Memory B cell (primary cell): ENCODE data around the gene LCE3B.

Experiments
- ATAC-seq: fragments of 150-1000 bp; cut with Tn5 transposase; 2 replicates; pipeline ENCODE4 v1.10.0; 2021; ENCODE audit warnings: low read depth, mild to moderate bottlenecking, moderate library complexity
- DNase-seq, 2 donors: peaks; one replicate each; pipeline ENCODE4 v3.0.0; 2022; ENCODE audit warnings: low spot score in 2 of 2
- H3K27ac Mint-ChIP-seq: one replicate; pipeline ENCODE4 v1.8.0; 2022; ENCODE audit warnings: mild to moderate bottlenecking, moderate library complexity, mixed read lengths
- H3K27me3 Mint-ChIP-seq: one replicate; pipeline ENCODE4 v1.8.0; 2022; ENCODE audit warnings: mixed read lengths
- H3K36me3 Mint-ChIP-seq: one replicate; pipeline ENCODE4 v1.8.0; 2022; ENCODE audit warnings: mild to moderate bottlenecking, mixed read lengths
- H3K4me1 Mint-ChIP-seq: one replicate; pipeline ENCODE4 v1.8.0; 2022; ENCODE audit warnings: mixed read lengths
- H3K4me3 Mint-ChIP-seq: one replicate; pipeline ENCODE4 v1.8.0; 2022; ENCODE audit warnings: mild to moderate bottlenecking, moderate library complexity, mixed read lengths
- H3K9me3 Mint-ChIP-seq: one replicate; pipeline ENCODE4 v1.8.0; 2022; ENCODE audit warnings: mixed read lengths

LCE3B gene

GRCh38 chr1:152626744-152627143 is 13.1 kb downstream of the LCE3B start:
- Mint-ChIP-seq H3K27me3 (peaks cover 32% of the 10 kb centered on the region), H3K36me3 (no peaks in the 10 kb centered on the region), H3K9me3 (peaks cover 2% of the 10 kb centered on the region), H3K4me1 (no peaks in the 10 kb centered on the region), H3K4me3 (no peak overlapping the region), H3K27ac (no peak overlapping the region)
- DNase-seq = no peak
- ATAC-seq = no peak

DNA sequence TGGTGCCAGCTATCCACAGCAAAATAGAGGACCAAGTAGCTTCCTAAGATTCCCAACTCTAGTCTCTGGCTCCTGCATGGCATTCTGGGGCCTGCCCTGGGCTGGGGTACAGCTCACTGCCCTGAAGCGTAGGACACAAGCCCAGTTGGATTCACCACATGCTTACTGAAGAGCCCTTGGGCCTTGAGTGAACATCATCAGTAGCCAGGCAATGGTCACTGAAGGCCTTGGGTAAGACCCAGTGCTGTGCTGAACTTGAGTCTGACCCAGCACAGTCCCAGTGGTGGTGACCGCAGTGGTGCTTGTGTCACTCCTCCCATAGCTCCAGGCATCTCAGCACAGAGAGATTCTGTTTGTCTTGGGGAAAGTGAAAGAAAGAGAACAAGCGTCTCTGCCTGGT is 17.0 kb downstream of the LCE3B start:
- ATAC-seq = no peak
- Mint-ChIP-seq H3K4me3 (no peak overlapping the region), H3K27me3 (peaks cover 15% of the 10 kb centered on the region), H3K36me3 (no peaks in the 10 kb centered on the region), H3K9me3 (peaks cover 9% of the 10 kb centered on the region), H3K4me1 (no peaks in the 10 kb centered on the region), H3K27ac (no peak overlapping the region)
- DNase-seq = no peak

- H3K4me3 Mint-ChIP-seq = no peak overlapping the region
- ATAC-seq (no peak), DNase-seq (no peak)
- H3K27me3 Mint-ChIP-seq = peaks cover 2% of the 10 kb centered on the region
- peaks cover 10% of the 10 kb centered on the region for H3K9me3 Mint-ChIP-seq
- H3K36me3 Mint-ChIP-seq = no peaks in the 10 kb centered on the region
- H3K27ac Mint-ChIP-seq = no peak overlapping the region
- no peaks in the 10 kb centered on the region for H3K4me1 Mint-ChIP-seq
Observed at GRCh38 chr1:152640351-152640750, 26.7 kb downstream of the LCE3B start.

DNA sequence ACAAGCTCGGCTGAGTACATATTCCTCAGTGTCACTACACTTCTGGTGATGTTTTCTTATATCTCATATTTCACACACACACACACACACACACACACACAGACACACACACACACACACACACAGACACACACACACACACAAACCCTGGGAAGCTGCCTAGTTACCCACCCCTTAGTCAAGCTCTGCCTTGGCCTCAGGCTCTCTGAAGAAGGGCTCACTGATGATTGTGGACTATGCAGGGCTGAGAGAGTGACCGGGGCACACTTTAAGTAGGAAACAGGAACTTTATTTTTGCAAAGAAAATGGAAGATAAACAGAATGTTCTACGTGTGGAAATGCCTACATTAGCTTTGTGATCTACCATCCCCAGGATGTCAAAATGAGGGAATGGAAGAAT is 30.3 kb downstream of the LCE3B start:
- no peak for ATAC-seq
- no peak overlapping the region for H3K4me3 Mint-ChIP-seq

DNA sequence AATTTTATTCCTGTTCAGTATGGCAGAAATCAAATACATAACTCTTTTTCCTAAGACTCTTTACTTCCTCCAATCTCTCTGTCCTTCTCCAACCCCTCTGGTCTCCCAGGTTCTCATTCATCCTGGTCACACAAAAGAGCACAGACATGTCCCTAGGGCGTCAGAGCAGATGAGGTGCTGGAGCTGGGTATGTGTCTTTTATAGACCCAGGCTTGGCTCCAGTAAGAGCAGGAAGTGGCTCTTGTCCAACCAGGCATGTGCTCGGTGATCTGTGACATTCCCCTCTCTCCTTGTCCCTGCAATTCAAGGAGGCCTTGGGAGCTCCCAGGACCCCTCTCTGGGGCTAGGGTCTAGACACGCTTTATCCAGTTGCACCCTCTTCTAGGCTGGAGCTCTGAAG is 31.5 kb downstream of the LCE3B start:
- Mint-ChIP-seq H3K27me3 (peaks cover 7% of the 10 kb centered on the region), H3K36me3 (no peaks in the 10 kb centered on the region), H3K4me3 (no peak overlapping the region), H3K27ac (no peak overlapping the region), H3K9me3 (no peaks in the 10 kb centered on the region), H3K4me1 (no peaks in the 10 kb centered on the region)
- ATAC-seq = no peak
- DNase-seq = no peak

More for the DNA sequence above, 30.3 kb downstream of the LCE3B start:
- H3K27me3 Mint-ChIP-seq = peaks cover 4% of the 10 kb centered on the region
- DNase-seq = no peak
- no peaks in the 10 kb centered on the region for H3K36me3 Mint-ChIP-seq
- H3K4me1 Mint-ChIP-seq = no peaks in the 10 kb centered on the region
- H3K9me3 Mint-ChIP-seq = peaks cover 4% of the 10 kb centered on the region
- no peak overlapping the region for H3K27ac Mint-ChIP-seq

GRCh38 chr1:152646656-152647055 is 33.0 kb downstream of the LCE3B start:
- no peaks in the 10 kb centered on the region for H3K9me3 Mint-ChIP-seq
- H3K36me3 Mint-ChIP-seq = no peaks in the 10 kb centered on the region
- DNase-seq (no peak), ATAC-seq (no peak)
- no peak overlapping the region for H3K27ac Mint-ChIP-seq
- no peaks in the 10 kb centered on the region for H3K4me1 Mint-ChIP-seq
- H3K27me3 Mint-ChIP-seq = peaks cover 7% of the 10 kb centered on the region
- H3K4me3 Mint-ChIP-seq = no peak overlapping the region

GRCh38 chr1:152654110-152654509 is 40.5 kb downstream of the LCE3B start:
- Mint-ChIP-seq H3K4me1 (peaks cover 3% of the 10 kb centered on the region), H3K36me3 (no peaks in the 10 kb centered on the region), H3K4me3 (no peak overlapping the region), H3K9me3 (no peaks in the 10 kb centered on the region), H3K27me3 (peaks cover 10% of the 10 kb centered on the region), H3K27ac (no peak overlapping the region)
- no peak for ATAC-seq
- DNase-seq = peak in 1 of 2 donors; percentile 14

DNA sequence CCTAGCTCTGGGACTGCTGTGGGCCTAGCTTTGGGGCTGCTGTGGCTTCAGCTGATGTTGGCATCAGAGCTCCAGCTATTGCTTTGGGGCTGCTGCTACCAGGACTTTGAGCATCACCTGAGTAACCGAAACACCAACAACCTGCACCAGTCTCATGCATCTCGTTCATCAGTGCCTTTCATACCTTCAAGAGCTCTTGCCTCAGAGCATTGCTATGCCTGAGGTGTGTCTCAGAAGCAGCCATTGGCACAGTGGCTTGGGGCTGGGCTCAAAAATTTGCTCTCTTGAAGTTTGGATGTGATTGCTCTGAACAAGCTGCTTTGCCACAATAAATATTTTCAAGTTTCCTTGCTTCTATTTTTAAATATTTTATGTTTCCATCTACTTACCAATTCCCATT is 42.8 kb downstream of the LCE3B start:
- Mint-ChIP-seq H3K27me3 (peaks cover 8% of the 10 kb centered on the region), H3K4me1 (peaks cover 3% of the 10 kb centered on the region), H3K36me3 (no peaks in the 10 kb centered on the region), H3K9me3 (no peaks in the 10 kb centered on the region), H3K4me3 (no peak overlapping the region), H3K27ac (no peak overlapping the region)
- ATAC-seq = no peak
- no peak for DNase-seq

GRCh38 chr1:152657677-152658076 is 44.1 kb downstream of the LCE3B start:
- ATAC-seq (no peak), DNase-seq (no peak)
- H3K36me3 Mint-ChIP-seq = no peaks in the 10 kb centered on the region
- H3K9me3 Mint-ChIP-seq = no peaks in the 10 kb centered on the region
- H3K27me3 Mint-ChIP-seq = peaks cover 5% of the 10 kb centered on the region
- peaks cover 3% of the 10 kb centered on the region for H3K4me1 Mint-ChIP-seq
- no peak overlapping the region for H3K27ac Mint-ChIP-seq
- H3K4me3 Mint-ChIP-seq = no peak overlapping the region

DNA sequence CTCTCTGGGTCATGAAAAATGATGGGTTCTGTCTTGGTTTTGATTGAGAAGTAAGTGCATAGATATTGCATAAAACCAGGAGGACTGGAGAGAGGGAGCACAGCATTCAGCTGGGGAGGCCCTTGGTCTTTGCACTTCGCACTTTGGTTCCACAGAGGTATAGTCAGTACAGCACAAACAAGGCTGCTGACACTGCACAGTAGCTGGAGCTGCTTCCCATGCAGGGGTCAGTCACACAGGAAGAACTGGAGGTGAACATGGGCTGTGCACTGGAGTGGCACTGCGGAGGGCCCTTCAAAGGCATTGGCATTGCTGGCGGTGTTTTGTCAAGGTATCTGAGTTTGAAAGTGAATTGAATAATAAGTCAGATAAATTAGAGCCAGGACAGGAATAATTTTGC is 45.0 kb downstream of the LCE3B start:
- peaks cover 5% of the 10 kb centered on the region for H3K27me3 Mint-ChIP-seq
- ATAC-seq (no peak), DNase-seq (no peak)
- H3K4me1 Mint-ChIP-seq = peaks cover 3% of the 10 kb centered on the region
- H3K27ac Mint-ChIP-seq = no peak overlapping the region
- no peaks in the 10 kb centered on the region for H3K36me3 Mint-ChIP-seq
- no peak overlapping the region for H3K4me3 Mint-ChIP-seq
- no peaks in the 10 kb centered on the region for H3K9me3 Mint-ChIP-seq

GRCh38 chr1:152663098-152663497 is 49.5 kb downstream of the LCE3B start, which contains the start of gene LCE2D:
Gene LCE2D (plus strand): TSS chr1:152663380. CDS start chr1:152664106, 726 bp downstream.
- DNase-seq (no peak), ATAC-seq (no peak)
- no peaks in the 10 kb centered on the region for H3K9me3 Mint-ChIP-seq
- H3K27me3 Mint-ChIP-seq = peaks cover 5% of the 10 kb centered on the region
- H3K27ac Mint-ChIP-seq = no peak within 1 kb of the TSS
- no peak within 1 kb of the TSS for H3K4me3 Mint-ChIP-seq
- no peaks in the 10 kb centered on the region for H3K4me1 Mint-ChIP-seq
- no peaks in the 10 kb centered on the region for H3K36me3 Mint-ChIP-seq
